H1 (cell line): ENCODE results near the gene CSRP3. TPM values are rescaled to one million over a fixed set of nuclear protein-coding genes. Genes with fewer than 3 reads are reported as not detected.

ENCODE experiments used
- CTCF ChIA-PET: fragments of 300-600 bp; sonication (Branson Sonifier 250); formaldehyde crosslinking; loops from one replicate; lab custom pipeline; 2021; ENCODE audit not compliant: partially characterized antibody; lab: Charles Lee
- POLR2A ChIA-PET: fragments of 300-600 bp; sonication (Branson Sonifier 250); formaldehyde crosslinking; loops from one replicate; lab custom pipeline; 2021; ENCODE audit warnings: inconsistent platforms; ENCODE audit not compliant: partially characterized antibody; lab: Charles Lee
- DNase-seq, 2 experiments: peaks; one replicate each; pipeline versions ENCODE4 v3.0.0 to v3.0.0-alpha.2; 2010 to 2022; ENCODE audit warnings: low spot score in 2 of 2, low read depth in 1 of 2, mixed read lengths in 1 of 2
- FAIRE-seq: peaks from 2 replicates; lab custom pipeline; 2011; peaks lifted over from hg19 to GRCh38; lab: Jason Lieb, UNC
- H2AFZ ChIP-seq: 2 replicates; pipeline ENCODE4 v1.8.1; 2012; ENCODE audit warnings: low read length, inconsistent platforms
- H2AK5ac ChIP-seq: 2 replicates; pipeline ENCODE4 v1.6.1; 2013; ENCODE audit warnings: low read depth, low read length
- H2BK120ac ChIP-seq: replicated peaks from 2 replicates; pipeline ENCODE3; 2013; ENCODE audit warnings: low read depth, low read length, inconsistent platforms
- H2BK12ac ChIP-seq: 2 replicates; pipeline ENCODE4 v1.6.1; 2013; ENCODE audit warnings: low read depth, low read length
- H2BK15ac ChIP-seq: 2 replicates; pipeline ENCODE4 v1.6.1; 2013; ENCODE audit warnings: low read length
- H2BK20ac ChIP-seq: 2 replicates; pipeline ENCODE4 v1.6.1; 2013; ENCODE audit warnings: low read length
- H2BK5ac ChIP-seq: 2 replicates; pipeline ENCODE4 v1.6.1; 2013; ENCODE audit warnings: low read depth, low read length
- H3K14ac ChIP-seq: 2 replicates; pipeline ENCODE4 v1.6.1; 2013; ENCODE audit warnings: inconsistent platforms; ENCODE audit not compliant: insufficient read length
- H3K18ac ChIP-seq: 2 replicates; pipeline ENCODE4 v1.6.1; 2013; ENCODE audit warnings: low read length; ENCODE audit errors: extremely low read depth
- H3K23ac ChIP-seq: 2 replicates; pipeline ENCODE4 v1.6.1; 2013; ENCODE audit warnings: inconsistent platforms; ENCODE audit not compliant: insufficient read length
- H3K23me2 ChIP-seq: 2 replicates; pipeline ENCODE4 v1.6.1; 2013; ENCODE audit warnings: low read depth, low read length
- H3K27ac ChIP-seq: 2 replicates; pipeline ENCODE4 v1.6.1; 2011; ENCODE audit warnings: low read depth, low read length, inconsistent platforms
- H3K27me3 ChIP-seq, 4 experiments: replicated peaks in 1 of 4; 1 replicate in 1 of 4; 2 replicates in 3 of 4; pipeline versions ENCODE4 v1.6.1 to v1.8.1; 2011 to 2013; ENCODE audit warnings: low read length in 3 of 4, mild to moderate bottlenecking in 3 of 4, inconsistent platforms in 2 of 4, mixed read lengths in 2 of 4, moderate library complexity in 1 of 4; ENCODE audit not compliant: control insufficient read depth in 3 of 4, insufficient read depth in 3 of 4; ENCODE audit errors: extremely low read depth in 1 of 4
- H3K36me3 ChIP-seq, 4 experiments: 2 replicates each; pipeline versions ENCODE4 v1.6.1 to v1.8.1; 2011 to 2013; ENCODE audit warnings: mild to moderate bottlenecking in 4 of 4, low read length in 3 of 4, moderate library complexity in 2 of 4, control low read depth in 1 of 4, inconsistent platforms in 1 of 4; ENCODE audit not compliant: insufficient read depth in 4 of 4, control insufficient read depth in 2 of 4
- H3K4ac ChIP-seq: replicated peaks from 2 replicates; pipeline ENCODE3; 2013; ENCODE audit warnings: low read length, low read depth, mixed read lengths, inconsistent platforms; ENCODE audit not compliant: insufficient read length
- H3K4me1 ChIP-seq, 4 experiments: replicated peaks in 1 of 4; 1 replicate in 1 of 4; 2 replicates in 3 of 4; pipeline versions ENCODE4 v1.6.1 to v1.8.1; 2011 to 2013; ENCODE audit warnings: low read length in 3 of 4, inconsistent platforms in 2 of 4, mixed read lengths in 1 of 4; ENCODE audit not compliant: insufficient read depth in 4 of 4, control insufficient read depth in 3 of 4
- H3K4me2 ChIP-seq, 2 experiments: 2 replicates each; pipeline versions ENCODE4 v1.6.1 to v1.8.1; 2011 to 2013; ENCODE audit warnings: low read depth in 2 of 2, low read length in 2 of 2, control low read depth in 1 of 2, inconsistent platforms in 1 of 2, mild to moderate bottlenecking in 1 of 2; ENCODE audit not compliant: insufficient read depth in 1 of 2
- H3K4me3 ChIP-seq, 4 experiments: fragments of 200-600, 300-600 bp in 1 of 4; sonication (generic), shearing (Covaris generic), sonication (Bioruptor Twin) in 1 of 4; 2 replicates each; pipeline versions ENCODE4 v1.5.1 to v1.8.1; 2011 to 2016; ENCODE audit warnings: low read length in 4 of 4, low read depth in 3 of 4, control low read depth in 2 of 4, inconsistent platforms in 2 of 4, mild to moderate bottlenecking in 2 of 4, mixed read lengths in 1 of 4, moderate library complexity in 1 of 4; ENCODE audit not compliant: insufficient read depth in 2 of 4; ENCODE audit errors: extremely low read depth in 1 of 4
- H3K56ac ChIP-seq: replicated peaks from 2 replicates; pipeline ENCODE3; 2013; ENCODE audit warnings: low read depth, mild to moderate bottlenecking, mixed read lengths, low read length, inconsistent platforms; ENCODE audit not compliant: insufficient read length
- H3K79me1 ChIP-seq: 2 replicates; pipeline ENCODE4 v1.6.1; 2013; ENCODE audit warnings: low read depth, low read length, control low read depth
- H3K79me2 ChIP-seq, 2 experiments: 2 replicates each; pipeline versions ENCODE4 v1.6.1 to v1.8.1; 2012 to 2013; ENCODE audit warnings: low read length in 2 of 2, mild to moderate bottlenecking in 2 of 2, inconsistent platforms in 1 of 2; ENCODE audit not compliant: insufficient read depth in 2 of 2, control insufficient read depth in 1 of 2
- H3K9ac ChIP-seq, 4 experiments: replicated peaks in 1 of 4; 1 replicate in 1 of 4; 2 replicates in 3 of 4; pipeline versions ENCODE4 v1.6.1 to v1.8.1; 2011 to 2013; ENCODE audit warnings: low read depth in 3 of 4, low read length in 3 of 4, control low read depth in 2 of 4, mild to moderate bottlenecking in 2 of 4, moderate library complexity in 2 of 4, inconsistent platforms in 1 of 4; ENCODE audit errors: extremely low read depth in 1 of 4
- H3K9me3 ChIP-seq, 2 experiments: 2 replicates each; pipeline versions ENCODE4 v1.6.1 to v1.8.1; 2012 to 2013; ENCODE audit warnings: mild to moderate bottlenecking in 2 of 2, moderate library complexity in 2 of 2, control low read depth in 1 of 2, inconsistent platforms in 1 of 2, low read depth in 1 of 2, low read length in 1 of 2, mixed read lengths in 1 of 2; ENCODE audit not compliant: insufficient read depth in 2 of 2
- H4K20me1 ChIP-seq, 2 experiments: replicated peaks in 1 of 2; 2 replicates each; pipeline versions ENCODE3 to v1.8.1; 2011 to 2013; ENCODE audit warnings: inconsistent platforms in 2 of 2, low read length in 2 of 2, mild to moderate bottlenecking in 1 of 2; ENCODE audit not compliant: insufficient read depth in 2 of 2, control insufficient read depth in 1 of 2
- H4K5ac ChIP-seq: 2 replicates; pipeline ENCODE4 v1.6.1; 2013; ENCODE audit warnings: low read length, low read depth, mixed read lengths, inconsistent platforms; ENCODE audit not compliant: insufficient read length
- H4K8ac ChIP-seq: 2 replicates; pipeline ENCODE4 v1.8.0; 2013; ENCODE audit warnings: mild to moderate bottlenecking, moderate library complexity, low read length, inconsistent platforms; ENCODE audit not compliant: insufficient read depth; ENCODE audit errors: extremely low read depth
- H4K91ac ChIP-seq: replicated peaks from 2 replicates; pipeline ENCODE3; 2013; ENCODE audit warnings: low read length, mixed read lengths, inconsistent platforms; ENCODE audit not compliant: insufficient read length
- JUN ChIP-seq: IDR thresholded peaks from 2 replicates; pipeline ENCODE4 v1.6.1; 2011; ENCODE audit warnings: low read depth, mild to moderate bottlenecking, improper control_type of control experiment, low read length
- SIN3A ChIP-seq, 2 experiments: IDR thresholded peaks in 1 of 2; conservative IDR thresholded peaks in 1 of 2; 2 replicates each; pipeline ENCODE4 v1.6.1; 2011 to 2012; ENCODE audit warnings: low read length in 2 of 2, improper control_type of control experiment in 1 of 2, low read depth in 1 of 2, mild to moderate bottlenecking in 1 of 2
- TAF1 ChIP-seq: IDR thresholded peaks from 2 replicates; pipeline ENCODE4 v1.6.1; 2011; ENCODE audit warnings: mild to moderate bottlenecking, low read depth, low read length
- WGBS, 2 experiments: shearing (Covaris generic) in 1 of 2; methylation state at CpG; one replicate each; pipeline versions ENCODE4 v1.1.6 to v1.1.7; 2013 to 2015; ENCODE audit warnings: low lambda C conversion rate in 2 of 2, mixed read lengths in 2 of 2, inconsistent platforms in 1 of 2, low coverage in 1 of 2, missing lambda C conversion rate in 1 of 2; ENCODE audit not compliant: insufficient replicate concordance in 2 of 2, insufficient coverage in 1 of 2, insufficient read length in 1 of 2; ENCODE audit errors: extremely low coverage in 1 of 2, missing lambda C conversion rate in 1 of 2; 5-methylcytosine and 5-hydroxymethylcytosine counted together
- polyA plus RNA-seq, 7 experiments: library from polyadenylated mRNA; depleted of rRNA in 3 of 7; stranded (reverse) in 5 of 7; unstranded in 2 of 7; fragments of >200 nt in 5 of 7; fragments of 200-250 nt in 2 of 7; gene quantifications; 1 replicate in 5 of 7; 2 replicates in 1 of 7; 4 replicates in 1 of 7; pipeline versions ENCODE4 v1.2.1 to v1.2.3, GENCODE V29; 2011 to 2013; ENCODE audit warnings: missing spikeins in 2 of 7, mixed read lengths in 2 of 7
- total RNA-seq: library from RNA; stranded (reverse); fragmentation: NEBNext Ultra II Directional; extraction: Animal tissue kit (Norgen Biotek cat#: 25700); gene quantifications from 2 replicates; pipeline ENCODE4 v1.2.1, GENCODE V29; 2021
- TF ChIP-seq, protein P1 (sequence below): IDR thresholded peaks from 2 replicates; pipeline ENCODE4 v1.6.1; 2011; ENCODE audit warnings: low read length, improper control_type of control experiment

The CSRP3 gene
- total and polyA plus RNA-seq, 2 of the 8 experiments (the other 6 are each of a cell fraction or from before 2014, with no cell fraction given) = not detected

DNA sequence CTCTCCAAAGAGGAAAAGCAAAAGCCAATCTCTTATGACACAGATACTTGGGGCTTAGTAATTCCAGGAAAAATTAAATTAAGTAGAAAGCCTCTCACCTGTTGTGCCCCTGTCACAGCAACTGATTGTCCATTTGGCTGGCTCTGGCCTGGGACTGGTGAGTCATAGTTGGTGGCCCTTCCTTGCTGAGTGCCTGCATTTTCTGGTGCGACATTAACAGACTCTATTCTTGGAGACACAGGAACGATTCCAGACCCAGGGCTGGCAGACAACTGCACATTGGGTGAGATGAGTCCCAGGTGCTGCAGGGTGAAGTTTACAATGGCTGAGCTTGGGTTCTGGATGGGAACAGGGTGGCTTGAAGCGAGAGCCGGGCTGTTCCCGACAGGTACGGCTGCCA lies 23.3 kb upstream of the CSRP3 start:
- CTCF ChIA-PET = no interaction called here
- TF ChIP-seq SIN3A (conservative IDR thresholded peaks at IDR 0.05 in 1 of 2, IDR thresholded peaks at IDR 0.05 in 1 of 2; ENCODE audit: low read depth in 1 of 2, low read length in 2 of 2) (no peak), TAF1 (no peak), JUN (no peak)
- TF ChIP-seq, protein P1, sequence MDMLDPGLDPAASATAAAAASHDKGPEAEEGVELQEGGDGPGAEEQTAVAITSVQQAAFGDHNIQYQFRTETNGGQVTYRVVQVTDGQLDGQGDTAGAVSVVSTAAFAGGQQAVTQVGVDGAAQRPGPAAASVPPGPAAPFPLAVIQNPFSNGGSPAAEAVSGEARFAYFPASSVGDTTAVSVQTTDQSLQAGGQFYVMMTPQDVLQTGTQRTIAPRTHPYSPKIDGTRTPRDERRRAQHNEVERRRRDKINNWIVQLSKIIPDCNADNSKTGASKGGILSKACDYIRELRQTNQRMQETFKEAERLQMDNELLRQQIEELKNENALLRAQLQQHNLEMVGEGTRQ = no peak

More for the DNA sequence above, 23.3 kb upstream of the CSRP3 start:
- POLR2A ChIA-PET = no interaction called here
- H3K23ac ChIP-seq = no peak overlapping the region
- no peaks in the 10 kb centered on the region for H3K27me3 ChIP-seq
- H2BK20ac ChIP-seq = no peak overlapping the region
- no peak overlapping the region for H2BK5ac ChIP-seq
- DNase-seq = no peak
- H3K4me2 ChIP-seq = no peak overlapping the region
- H3K4me3 ChIP-seq = no peak overlapping the region
- H3K4me1 ChIP-seq = peaks cover 0 to 3% (median 0%) of the 10 kb centered on the region in 4 experiments; a peak in 1 of 7 replicates
- no peak overlapping the region for H2BK120ac ChIP-seq
- H2BK12ac ChIP-seq = no peak overlapping the region
- no peak overlapping the region for H4K91ac ChIP-seq
- H4K5ac ChIP-seq = no peak overlapping the region
- H2BK15ac ChIP-seq = no peak overlapping the region
- FAIRE-seq = no peak
- no peaks in the 10 kb centered on the region for H3K79me1 ChIP-seq
- no peak overlapping the region for H3K9ac ChIP-seq
- no peaks in the 10 kb centered on the region for H3K9me3 ChIP-seq
- H3K14ac ChIP-seq = no peak overlapping the region
- H3K4ac ChIP-seq = no peak overlapping the region
- H3K27ac ChIP-seq = no peak overlapping the region
- H3K36me3 ChIP-seq = peaks cover 0 to 21% (median 13%) of the 10 kb centered on the region in 4 experiments; a peak in 7 of 8 replicates
- no peaks in the 10 kb centered on the region for H4K20me1 ChIP-seq
- H3K56ac ChIP-seq = no peak overlapping the region
- no peak overlapping the region for H4K8ac ChIP-seq
- 96% methylated on average over 6 of the region's 6 CpGs; no CpG with 5 or more reads in 1 of the 2 experiments for WGBS, 2 experiments
- no peaks in the 10 kb centered on the region for H3K79me2 ChIP-seq
- no peak overlapping the region for H2AFZ ChIP-seq
- H2AK5ac ChIP-seq = no peak overlapping the region
- no peak overlapping the region for H3K18ac ChIP-seq
- no peaks in the 10 kb centered on the region for H3K23me2 ChIP-seq
